Measurements from ENCODE around the gene SPDYE4.

Gene SPDYE4

GRCh38 chr17:8729860-8730259 lies 28.5 kb downstream of the SPDYE4 start:
- H3K4me2 ChIP-seq (ENCODE audit: low read length), result no peak overlapping the region
- H3F3A ChIP-seq (ENCODE audit: control insufficient read depth, insufficient read depth), result no peaks in the 10 kb centered on the region
- no peaks in the 10 kb centered on the region for H3K27me3 ChIP-seq (ENCODE audit: control insufficient read depth, low read length)
- H3K9me2 ChIP-seq (replicated peaks; ENCODE audit: control insufficient read depth, low read length), result no peaks in the 10 kb centered on the region
- no peak overlapping the region for H3K27ac ChIP-seq (ENCODE audit: low read depth, low read length)
- H3K79me2 ChIP-seq (ENCODE audit: control insufficient read depth, low read length), result no peaks in the 10 kb centered on the region
- no peak overlapping the region for H3K4me3 ChIP-seq (ENCODE audit: low read length)
- no peak for TF ChIP-seq EZH2phosphoT487 (IDR thresholded peaks at IDR 0.05; ENCODE audit: borderline replicate concordance, low read length)
- TF ChIP-seq, protein P1, sequence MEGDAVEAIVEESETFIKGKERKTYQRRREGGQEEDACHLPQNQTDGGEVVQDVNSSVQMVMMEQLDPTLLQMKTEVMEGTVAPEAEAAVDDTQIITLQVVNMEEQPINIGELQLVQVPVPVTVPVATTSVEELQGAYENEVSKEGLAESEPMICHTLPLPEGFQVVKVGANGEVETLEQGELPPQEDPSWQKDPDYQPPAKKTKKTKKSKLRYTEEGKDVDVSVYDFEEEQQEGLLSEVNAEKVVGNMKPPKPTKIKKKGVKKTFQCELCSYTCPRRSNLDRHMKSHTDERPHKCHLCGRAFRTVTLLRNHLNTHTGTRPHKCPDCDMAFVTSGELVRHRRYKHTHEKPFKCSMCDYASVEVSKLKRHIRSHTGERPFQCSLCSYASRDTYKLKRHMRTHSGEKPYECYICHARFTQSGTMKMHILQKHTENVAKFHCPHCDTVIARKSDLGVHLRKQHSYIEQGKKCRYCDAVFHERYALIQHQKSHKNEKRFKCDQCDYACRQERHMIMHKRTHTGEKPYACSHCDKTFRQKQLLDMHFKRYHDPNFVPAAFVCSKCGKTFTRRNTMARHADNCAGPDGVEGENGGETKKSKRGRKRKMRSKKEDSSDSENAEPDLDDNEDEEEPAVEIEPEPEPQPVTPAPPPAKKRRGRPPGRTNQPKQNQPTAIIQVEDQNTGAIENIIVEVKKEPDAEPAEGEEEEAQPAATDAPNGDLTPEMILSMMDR (IDR thresholded peaks at IDR 0.05; ENCODE audit: low read depth, low read length, poor library complexity, severe bottlenecking), result no peak
- H4K20me1 ChIP-seq (ENCODE audit: control insufficient read depth, insufficient read depth, low read depth, low read length), result no peaks in the 10 kb centered on the region
- H3K4me1 ChIP-seq (ENCODE audit: control insufficient read depth, low read length), result no peaks in the 10 kb centered on the region
- H3K36me3 ChIP-seq (ENCODE audit: control insufficient read depth, low read length), result no peaks in the 10 kb centered on the region
- no peaks in the 10 kb centered on the region for H3K9me3 ChIP-seq (ENCODE audit: control insufficient read depth, insufficient read depth, low read length)

DNA sequence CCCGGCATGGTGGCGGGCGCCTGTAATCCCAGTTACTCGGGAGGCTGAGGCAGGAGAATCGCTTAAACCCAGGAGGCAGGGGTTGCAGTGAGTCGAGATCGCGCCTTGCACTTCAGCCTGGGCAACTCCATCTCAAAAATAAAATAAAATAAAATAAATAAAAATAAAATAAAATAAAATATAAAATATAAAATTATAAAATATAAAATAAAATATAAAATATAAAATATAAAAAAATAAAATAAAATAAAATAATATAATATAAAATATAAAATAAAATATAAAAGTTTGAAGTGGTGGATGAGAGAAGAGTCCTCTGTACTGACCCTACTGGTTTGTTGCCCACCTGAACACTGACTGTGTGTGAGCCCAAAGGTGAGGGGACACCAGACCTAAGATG lies 28.9 kb downstream of the SPDYE4 start:
- TF ChIP-seq, protein P1 (IDR thresholded peaks at IDR 0.05; ENCODE audit: low read depth, low read length, poor library complexity, severe bottlenecking), result no peak
- no peak for TF ChIP-seq EZH2phosphoT487 (IDR thresholded peaks at IDR 0.05; ENCODE audit: borderline replicate concordance, low read length)
- Histone ChIP-seq H4K20me1 (ENCODE audit: control insufficient read depth, insufficient read depth, low read depth, low read length) (no peaks in the 10 kb centered on the region), H3K4me3 (ENCODE audit: low read length) (no peak overlapping the region), H3K36me3 (ENCODE audit: control insufficient read depth, low read length) (no peaks in the 10 kb centered on the region), H3K4me2 (ENCODE audit: low read length) (no peak overlapping the region), H3K27me3 (ENCODE audit: control insufficient read depth, low read length) (no peaks in the 10 kb centered on the region), H3K79me2 (ENCODE audit: control insufficient read depth, low read length) (no peaks in the 10 kb centered on the region), H3K9me2 (replicated peaks; ENCODE audit: control insufficient read depth, low read length) (no peaks in the 10 kb centered on the region), H3F3A (ENCODE audit: control insufficient read depth, insufficient read depth) (no peaks in the 10 kb centered on the region), H3K9me3 (ENCODE audit: control insufficient read depth, insufficient read depth, low read length) (no peaks in the 10 kb centered on the region), H3K4me1 (ENCODE audit: control insufficient read depth, low read length) (no peaks in the 10 kb centered on the region), H3K27ac (ENCODE audit: low read depth, low read length) (no peak overlapping the region)

DNA sequence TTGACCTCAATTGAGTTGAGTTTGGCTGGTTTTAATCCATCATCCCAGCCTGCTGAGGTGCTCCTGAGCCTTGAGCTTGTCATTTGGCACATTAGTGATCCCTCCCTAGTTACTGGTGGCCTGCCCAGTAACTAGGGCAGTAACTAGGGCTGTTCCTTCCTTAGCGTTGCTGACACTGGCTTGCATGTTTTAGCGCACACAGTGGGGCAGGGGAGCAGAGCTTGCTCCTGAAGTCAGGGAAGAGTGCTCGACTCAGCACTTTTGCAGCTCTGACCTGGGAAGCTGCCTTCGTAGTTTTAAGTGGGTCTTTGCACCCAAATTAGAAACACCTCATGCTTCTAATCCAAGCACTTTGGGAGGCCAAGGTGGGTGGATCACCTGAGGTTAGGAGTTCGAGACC lies 29.4 kb downstream of the SPDYE4 start:
- Histone ChIP-seq H3K79me2 (ENCODE audit: control insufficient read depth, low read length) (no peaks in the 10 kb centered on the region), H3F3A (ENCODE audit: control insufficient read depth, insufficient read depth) (no peaks in the 10 kb centered on the region), H3K4me1 (ENCODE audit: control insufficient read depth, low read length) (no peaks in the 10 kb centered on the region), H3K9me3 (ENCODE audit: control insufficient read depth, insufficient read depth, low read length) (no peaks in the 10 kb centered on the region), H3K4me2 (ENCODE audit: low read length) (no peak overlapping the region), H3K27me3 (ENCODE audit: control insufficient read depth, low read length) (no peaks in the 10 kb centered on the region), H3K36me3 (ENCODE audit: control insufficient read depth, low read length) (no peaks in the 10 kb centered on the region), H3K9me2 (replicated peaks; ENCODE audit: control insufficient read depth, low read length) (no peaks in the 10 kb centered on the region), H4K20me1 (ENCODE audit: control insufficient read depth, insufficient read depth, low read depth, low read length) (no peaks in the 10 kb centered on the region), H3K27ac (ENCODE audit: low read depth, low read length) (no peak overlapping the region), H3K4me3 (ENCODE audit: low read length) (no peak overlapping the region)
- TF ChIP-seq, protein P1 (IDR thresholded peaks at IDR 0.05; ENCODE audit: low read depth, low read length, poor library complexity, severe bottlenecking), result no peak
- no peak for TF ChIP-seq EZH2phosphoT487 (IDR thresholded peaks at IDR 0.05; ENCODE audit: borderline replicate concordance, low read length)

All from DOHH2 (cell line).